HG03520 (cell line): ENCODE measurements around the gene KRT26.
"Not testable (repeated sequence)": the region's sequence is repeated elsewhere in the genome, so short reads cannot be mapped to it uniquely, and the experiment has no call there.

ENCODE experiments used
- ATAC-seq: cut with Tn5 transposase; IDR thresholded peaks from one replicate; pipeline ENCODE4 v1.9.1; 2021; ENCODE audit warnings: mild to moderate bottlenecking, moderate library complexity; ENCODE audit not compliant: unreplicated experiment

Gene KRT26

GRCh38 chr17:40795019-40795667, 23.1 kb upstream of the KRT26 start:
- ATAC-seq: no peak

GRCh38 chr17:40794466-40794865, 22.5 kb upstream of the KRT26 start:
- ATAC-seq: no peak

- no peak for ATAC-seq
Observed at GRCh38 chr17:40793832-40794231, 21.8 kb upstream of the KRT26 start.

- no peak for ATAC-seq
Observed at GRCh38 chr17:40791787-40792436, 19.9 kb upstream of the KRT26 start.

- ATAC-seq: no peak
Observed at GRCh38 chr17:40791111-40791510, 19.1 kb upstream of the KRT26 start.

DNA sequence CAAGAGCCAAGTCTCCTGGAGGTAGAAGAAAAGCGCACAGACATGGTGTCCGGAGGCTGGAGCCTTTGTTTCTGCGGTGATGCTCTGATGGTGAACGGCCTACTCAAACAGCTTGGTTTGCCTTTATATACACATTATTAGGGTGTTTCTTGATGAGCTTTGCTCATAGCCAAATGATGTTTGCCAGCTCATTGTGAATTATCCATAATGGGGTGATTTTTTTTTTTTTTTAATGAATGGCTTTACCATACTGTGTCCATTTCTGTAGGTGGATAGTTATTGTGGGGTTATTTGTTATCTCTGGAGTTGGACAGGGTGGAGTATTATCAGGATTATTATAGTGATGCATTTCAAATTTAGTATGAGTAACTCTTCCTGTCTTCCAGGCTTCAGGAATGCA, 10.4 kb upstream of the KRT26 start, which contains the start of gene KRT27:
Gene KRT27, minus strand, starts transcription at position 101 of the 400 bp plus-strand sequence. Its CDS starts 57 bp downstream, at position 44.
- no peak for ATAC-seq

GRCh38 chr17:40779181-40779909, 7.3 kb upstream of the KRT26 start:
- ATAC-seq: no peak

- no peak for ATAC-seq
Observed at GRCh38 chr17:40778461-40778860, 6.5 kb upstream of the KRT26 start.

DNA sequence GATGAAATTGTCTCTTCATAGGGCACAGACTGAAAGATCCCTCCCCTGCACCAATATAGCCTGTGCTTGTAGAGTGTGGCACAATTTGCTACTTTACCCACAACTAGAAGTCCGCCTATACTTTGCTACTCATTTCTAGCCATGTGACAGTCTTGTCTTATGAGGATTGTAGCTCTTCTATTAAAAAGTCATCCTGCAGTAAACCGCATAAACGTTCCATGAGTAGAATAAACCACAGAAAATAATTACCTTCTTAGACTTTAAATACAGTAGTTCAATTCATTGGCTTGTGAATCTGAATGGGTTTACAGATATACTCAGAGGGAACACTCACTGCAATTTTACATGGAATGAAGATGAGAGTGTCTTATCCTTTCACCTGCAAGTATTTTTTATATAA, 6.0 kb upstream of the KRT26 start:
- ATAC-seq: no peak

- no peak for ATAC-seq
Observed at GRCh38 chr17:40777459-40777858, 5.5 kb upstream of the KRT26 start.

GRCh38 chr17:40775945-40776344, 3.9 kb upstream of the KRT26 start:
- ATAC-seq: no peak

- ATAC-seq: no peak
Observed at GRCh38 chr17:40765657-40766056, 6.3 kb downstream of the KRT26 start.

DNA sequence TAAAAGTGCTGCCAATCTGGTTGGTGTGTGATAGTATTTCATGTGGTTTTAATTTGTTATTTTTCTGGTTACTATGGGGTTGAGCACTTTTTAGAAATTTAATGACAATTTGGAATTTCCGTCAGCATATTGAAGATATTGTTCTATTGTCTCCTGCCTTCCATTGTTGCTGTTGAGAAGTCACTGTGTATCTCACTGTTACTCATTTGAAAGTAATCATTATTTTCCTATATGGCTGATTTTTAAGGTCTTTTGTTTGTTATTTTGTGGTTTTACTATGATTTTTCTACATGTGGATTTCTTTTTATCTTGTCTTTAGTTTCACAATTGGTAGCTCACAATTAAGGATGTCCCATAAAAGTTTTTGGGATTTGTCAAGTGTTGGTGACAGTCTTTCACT, 8.2 kb downstream of the KRT26 start:
- ATAC-seq: no peak

GRCh38 chr17:40760105-40761016, 11.6 kb downstream of the KRT26 start:
- no peak for ATAC-seq

DNA sequence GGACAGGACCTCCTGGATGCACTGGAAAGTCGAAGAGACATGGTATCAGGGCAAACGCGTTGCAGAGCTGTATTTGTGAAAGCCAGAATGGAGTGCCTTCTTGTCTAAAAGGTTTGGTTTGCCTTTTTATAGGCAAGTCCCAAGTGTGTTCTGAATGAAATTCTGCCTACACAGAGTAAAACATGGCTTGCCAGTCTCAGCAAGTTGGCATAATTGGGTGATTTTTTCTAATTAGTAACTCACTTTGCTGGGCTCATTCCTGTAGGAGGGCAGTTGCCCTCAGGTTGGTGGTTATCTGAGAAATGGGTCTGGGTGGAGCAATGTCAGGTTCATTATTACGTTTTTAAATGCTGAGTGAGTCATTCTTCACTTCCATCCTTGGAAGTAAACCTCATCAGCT, 16.8 kb downstream of the KRT26 start, which contains the start of gene KRT25:
Gene KRT25, minus strand, starts transcription at position 101 of the 400 bp plus-strand sequence. Its CDS starts 60 bp downstream, at position 41.
- ATAC-seq: no peak

DNA sequence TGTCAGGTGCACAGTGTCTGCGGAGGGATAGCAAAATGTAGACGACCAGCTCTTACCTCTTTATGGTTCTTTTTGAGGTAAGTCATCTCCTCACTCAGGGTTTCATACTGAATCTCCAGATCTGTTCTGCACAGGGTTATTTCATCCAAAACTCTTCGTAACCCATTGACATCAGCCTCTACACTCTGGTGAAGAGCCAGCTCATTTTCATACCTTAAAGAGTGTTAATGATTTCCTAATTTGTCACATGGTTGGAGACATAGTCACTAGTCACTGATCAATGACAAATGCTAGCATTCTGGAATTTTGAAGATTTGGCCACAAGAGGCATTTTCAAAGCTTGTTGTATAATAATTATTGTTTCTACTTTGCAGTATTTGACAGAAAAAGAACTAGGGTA, 18.2 kb downstream of the KRT26 start:
- ATAC-seq: no peak

- no peak for ATAC-seq
Observed at GRCh38 chr17:40751065-40751464, 20.9 kb downstream of the KRT26 start.

DNA sequence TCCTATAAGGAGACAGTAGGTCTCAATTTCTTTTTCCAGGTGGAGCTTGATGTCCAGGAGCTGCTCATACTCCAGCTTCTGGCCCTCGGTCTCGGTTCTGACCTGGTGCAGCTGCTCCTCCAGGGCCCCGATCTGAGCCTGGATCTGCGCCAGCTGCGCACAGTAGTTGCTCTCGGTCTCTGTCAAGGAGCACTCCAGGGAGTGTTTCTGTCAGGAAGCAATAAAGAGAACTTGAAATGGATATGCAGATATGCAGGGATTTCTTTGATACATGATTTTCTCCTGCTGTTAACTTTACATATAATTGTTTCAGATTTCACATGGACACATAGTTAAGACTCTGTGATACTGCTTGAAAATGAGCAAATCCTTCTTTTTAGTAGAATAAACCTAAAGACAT, 21.6 kb downstream of the KRT26 start:
- ATAC-seq: no peak

- not testable (repeated sequence) for ATAC-seq
Observed at GRCh38 chr17:40748666-40749065, 23.3 kb downstream of the KRT26 start.

- ATAC-seq: no peak
Observed at GRCh38 chr17:40738553-40738952, 33.4 kb downstream of the KRT26 start.

GRCh38 chr17:40735016-40735415, 37.0 kb downstream of the KRT26 start:
- ATAC-seq: no peak
